KMS-11 (cell line): ENCODE data around the gene PEX14.

Source experiments
- H2AFZ ChIP-seq: fragments of 200-600 bp; sonication (generic); 2 replicates; pipeline ENCODE4 v1.6.1; 2016; ENCODE audit warnings: antibody characterized with exemption, mixed run types, low read depth
- H3K27ac ChIP-seq: fragments of 200-600 bp; sonication (generic); 2 replicates; pipeline ENCODE4 v1.6.1; 2016; ENCODE audit warnings: mild to moderate bottlenecking, mixed run types
- H3K27me3 ChIP-seq: fragments of 200-600 bp; sonication (generic); 2 replicates; pipeline ENCODE4 v1.6.1; 2017; ENCODE audit warnings: mild to moderate bottlenecking, low read depth, mixed run types, moderate library complexity; ENCODE audit not compliant: insufficient read depth
- H3K36me3 ChIP-seq: fragments of 200-600 bp; sonication (generic); 2 replicates; pipeline ENCODE4 v1.6.1; 2017; ENCODE audit warnings: mild to moderate bottlenecking, mixed run types; ENCODE audit not compliant: insufficient read depth
- H3K4me1 ChIP-seq: fragments of 200-600 bp; sonication (generic); 2 replicates; pipeline ENCODE4 v1.6.1; 2016; ENCODE audit warnings: mild to moderate bottlenecking, low read depth, mixed run types; ENCODE audit not compliant: poor library complexity, severe bottlenecking
- H3K4me2 ChIP-seq: fragments of 200-600 bp; sonication (generic); 2 replicates; pipeline ENCODE4 v1.7.0; 2016; ENCODE audit warnings: mild to moderate bottlenecking, mixed run types
- H3K4me3 ChIP-seq: fragments of 200-600 bp; sonication (generic); IDR thresholded peaks from 2 replicates; pipeline ENCODE4 v1.6.1; 2017; ENCODE audit warnings: low read depth, low read length, mixed read lengths; ENCODE audit not compliant: insufficient read depth
- H3K79me2 ChIP-seq: fragments of 200-600 bp; sonication (generic); 2 replicates; pipeline ENCODE4 v1.6.1; 2016; ENCODE audit warnings: low read depth, mixed run types; ENCODE audit not compliant: insufficient read depth
- H3K9ac ChIP-seq: fragments of 200-600 bp; sonication (generic); 2 replicates; pipeline ENCODE4 v1.6.1; 2016; ENCODE audit warnings: mild to moderate bottlenecking, mixed run types
- H4K20me1 ChIP-seq: fragments of 200-600 bp; sonication (generic); 2 replicates; pipeline ENCODE4 v1.6.1; 2016; ENCODE audit warnings: mild to moderate bottlenecking, mixed run types; ENCODE audit not compliant: insufficient read depth
- TF ChIP-seq, protein P1 (sequence below): fragments of 200-600 bp; sonication (generic); conservative IDR thresholded peaks from 2 replicates; pipeline ENCODE4 v1.6.1; 2017; ENCODE audit warnings: low read depth, mild to moderate bottlenecking, antibody characterized with exemption, low read length, moderate library complexity, mixed read lengths

Gene PEX14

DNA sequence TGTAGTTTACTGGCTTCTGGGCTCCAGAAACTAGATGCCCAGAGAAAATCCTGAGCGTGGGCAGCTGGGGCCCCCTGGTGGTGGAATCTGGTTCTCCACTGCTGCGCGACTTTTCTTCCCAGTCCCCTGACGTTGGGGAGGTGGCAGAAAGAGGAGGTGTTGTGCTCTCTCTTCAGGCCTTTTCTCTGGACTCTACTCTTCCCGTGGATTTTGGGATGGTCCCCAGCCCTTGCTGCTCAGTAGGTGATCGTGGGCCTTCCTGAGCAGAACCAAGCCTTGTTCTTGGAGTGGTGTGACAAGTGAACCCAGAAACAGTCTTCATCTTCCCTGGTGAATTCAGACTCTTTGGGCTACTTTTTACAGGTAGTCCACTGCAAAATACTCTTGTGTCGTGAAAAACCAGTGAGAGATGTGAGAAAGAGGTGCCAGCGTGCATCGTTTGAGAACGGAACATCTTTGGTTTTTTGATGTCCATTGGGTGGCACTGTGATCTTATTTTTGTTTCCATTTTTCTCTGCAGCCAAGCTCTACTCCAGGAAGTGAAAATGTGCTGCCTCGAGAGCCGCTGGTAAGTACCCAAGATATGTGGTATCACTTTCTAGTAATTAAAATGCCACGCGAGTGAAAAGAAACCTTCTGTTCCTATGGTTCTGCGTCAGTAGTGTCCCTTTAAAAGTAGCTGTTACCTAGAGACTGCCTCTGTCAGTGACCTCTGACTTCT lies 20.2 kb downstream of the PEX14 start:
- Histone ChIP-seq H3K27ac (peak overlapping the region; percentile 36; the same call in 1 of the 2 replicates), H3K36me3 (no peaks in the 10 kb centered on the region), H4K20me1 (peaks cover 11% of the 10 kb centered on the region; the same call in 1 of the 2 replicates), H2AFZ (peak overlapping the region; percentile 58), H3K4me2 (peak overlapping the region; percentile 99), H3K27me3 (no peaks in the 10 kb centered on the region), H3K9ac (no peak overlapping the region; the same call in 1 of the 2 replicates), H3K4me3 (peak overlapping the region; percentile 91), H3K4me1 (peaks cover 19% of the 10 kb centered on the region), H3K79me2 (peaks cover 18% of the 10 kb centered on the region; the same call in 1 of the 2 replicates)
- TF ChIP-seq, protein P1, sequence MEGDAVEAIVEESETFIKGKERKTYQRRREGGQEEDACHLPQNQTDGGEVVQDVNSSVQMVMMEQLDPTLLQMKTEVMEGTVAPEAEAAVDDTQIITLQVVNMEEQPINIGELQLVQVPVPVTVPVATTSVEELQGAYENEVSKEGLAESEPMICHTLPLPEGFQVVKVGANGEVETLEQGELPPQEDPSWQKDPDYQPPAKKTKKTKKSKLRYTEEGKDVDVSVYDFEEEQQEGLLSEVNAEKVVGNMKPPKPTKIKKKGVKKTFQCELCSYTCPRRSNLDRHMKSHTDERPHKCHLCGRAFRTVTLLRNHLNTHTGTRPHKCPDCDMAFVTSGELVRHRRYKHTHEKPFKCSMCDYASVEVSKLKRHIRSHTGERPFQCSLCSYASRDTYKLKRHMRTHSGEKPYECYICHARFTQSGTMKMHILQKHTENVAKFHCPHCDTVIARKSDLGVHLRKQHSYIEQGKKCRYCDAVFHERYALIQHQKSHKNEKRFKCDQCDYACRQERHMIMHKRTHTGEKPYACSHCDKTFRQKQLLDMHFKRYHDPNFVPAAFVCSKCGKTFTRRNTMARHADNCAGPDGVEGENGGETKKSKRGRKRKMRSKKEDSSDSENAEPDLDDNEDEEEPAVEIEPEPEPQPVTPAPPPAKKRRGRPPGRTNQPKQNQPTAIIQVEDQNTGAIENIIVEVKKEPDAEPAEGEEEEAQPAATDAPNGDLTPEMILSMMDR: peak; percentile 100

DNA sequence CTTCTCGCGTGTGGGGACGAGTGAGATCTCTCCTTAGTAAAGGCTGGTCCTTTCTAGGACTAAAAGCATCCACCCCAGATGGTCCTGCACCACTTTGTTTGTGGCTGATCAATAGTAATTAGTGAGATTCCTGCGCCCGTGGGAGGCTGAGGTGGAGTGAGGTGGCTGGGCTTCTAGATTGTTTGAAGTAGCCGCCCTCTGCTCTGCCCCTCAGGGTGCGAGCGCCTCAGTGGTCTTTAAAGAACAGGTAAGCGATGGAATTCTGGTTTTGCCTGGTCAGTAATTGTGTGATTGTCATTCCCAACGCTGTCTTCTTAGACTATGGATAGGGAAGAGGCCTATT lies 20.7 kb downstream of the PEX14 start:
- Histone ChIP-seq H3K27ac (peak overlapping the region; percentile 36; the same call in 1 of the 2 replicates), H3K79me2 (peaks cover 18% of the 10 kb centered on the region; the same call in 1 of the 2 replicates), H3K27me3 (no peaks in the 10 kb centered on the region), H3K9ac (no peak overlapping the region; the same call in 1 of the 2 replicates), H3K4me3 (no peak overlapping the region), H3K4me1 (peaks cover 19% of the 10 kb centered on the region), H3K4me2 (peak overlapping the region; percentile 99), H4K20me1 (peaks cover 11% of the 10 kb centered on the region; the same call in 1 of the 2 replicates), H3K36me3 (no peaks in the 10 kb centered on the region), H2AFZ (peak overlapping the region; percentile 58; the same call in 1 of the 2 replicates)
- TF ChIP-seq, protein P1: no peak

DNA sequence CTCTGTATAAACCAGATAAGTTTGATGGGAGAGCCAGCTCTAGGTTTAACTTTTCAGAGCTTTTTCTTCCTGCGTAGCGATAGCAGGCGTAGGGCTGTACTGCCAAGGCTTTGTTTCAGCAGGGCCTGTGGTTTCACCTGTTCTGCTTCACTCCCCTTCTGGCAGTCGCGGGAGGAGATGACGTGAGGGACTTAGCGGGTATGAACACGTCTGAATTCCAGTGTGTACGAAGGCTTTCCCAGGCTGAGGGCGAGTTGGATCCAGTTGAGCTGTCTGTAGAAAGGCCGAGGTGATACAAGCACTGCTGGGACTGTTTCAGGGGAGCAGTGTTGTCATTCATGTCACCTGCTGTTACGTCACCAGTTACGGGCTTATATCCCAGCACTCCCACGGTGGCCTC lies 21.2 kb downstream of the PEX14 start:
- Histone ChIP-seq H3K36me3 (no peaks in the 10 kb centered on the region), H4K20me1 (peaks cover 11% of the 10 kb centered on the region; the same call in 1 of the 2 replicates), H3K27ac (no peak overlapping the region), H2AFZ (no peak overlapping the region), H3K27me3 (no peaks in the 10 kb centered on the region), H3K4me3 (no peak overlapping the region), H3K79me2 (peaks cover 18% of the 10 kb centered on the region; the same call in 1 of the 2 replicates), H3K9ac (no peak overlapping the region), H3K4me2 (peak overlapping the region; percentile 99), H3K4me1 (peaks cover 19% of the 10 kb centered on the region)
- TF ChIP-seq, protein P1: no peak

DNA sequence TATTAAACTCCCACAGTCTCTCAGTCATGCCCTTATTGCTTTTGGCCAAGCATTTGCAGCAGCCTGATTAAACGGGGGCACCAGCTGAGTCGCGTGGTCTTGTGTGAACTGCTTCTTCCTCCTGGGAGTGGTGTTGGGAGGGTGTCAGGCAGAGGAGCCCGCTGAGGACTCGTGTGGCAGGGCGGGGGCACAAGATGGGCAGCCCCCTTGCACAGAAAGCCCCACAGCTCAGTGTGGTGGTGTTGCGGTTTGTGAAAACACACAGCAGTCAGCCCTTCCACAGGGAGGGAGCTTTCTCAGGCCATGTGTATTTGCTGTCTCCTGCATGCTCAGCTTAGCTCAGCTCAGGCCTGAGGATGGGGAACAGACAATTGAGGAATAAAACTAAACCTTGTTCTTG lies 22.4 kb downstream of the PEX14 start:
- H3K36me3 ChIP-seq: no peaks in the 10 kb centered on the region
- no peak overlapping the region for H3K4me2 ChIP-seq
- no peaks in the 10 kb centered on the region for H3K27me3 ChIP-seq
- H3K9ac ChIP-seq: no peak overlapping the region
- H3K4me1 ChIP-seq: peaks cover 19% of the 10 kb centered on the region
- H2AFZ ChIP-seq: no peak overlapping the region
- no peak overlapping the region for H3K4me3 ChIP-seq
- peaks cover 11% of the 10 kb centered on the region; the same call in 1 of the 2 replicates for H4K20me1 ChIP-seq
- H3K79me2 ChIP-seq: peaks cover 13% of the 10 kb centered on the region; the same call in 1 of the 2 replicates
- TF ChIP-seq, protein P1: no peak
- H3K27ac ChIP-seq: no peak overlapping the region
